Stimulated activated CD8-positive, alpha-beta memory T cell treated with anti-CD3 and anti-CD28 coated beads, Interleukin-15, amount 100 ng/mL, for 24 hours (primary cell): ENCODE data around the gene AKAP1.
A peak's percentile ranks its signal among the peaks of the same experiment; 100 is the strongest.

Source experiments
- DNase-seq: peaks from one replicate; pipeline ENCODE4 v3.0.0-alpha.2; 2020; ENCODE audit warnings: low read depth

The AKAP1 gene

GRCh38 chr17:57105591-57105990 is 20.5 kb downstream of the AKAP1 start:
- DNase-seq = no peak

- DNase-seq = no peak
Observed at GRCh38 chr17:57106107-57106835, 21.2 kb downstream of the AKAP1 start.

- DNase-seq = no peak
Observed at GRCh38 chr17:57106836-57107497, 21.9 kb downstream of the AKAP1 start.

- no peak for DNase-seq
Observed at GRCh38 chr17:57107498-57108101, 22.6 kb downstream of the AKAP1 start.

- no peak for DNase-seq
Observed at GRCh38 chr17:57108671-57109392, 23.8 kb downstream of the AKAP1 start.

- no peak for DNase-seq
Observed at GRCh38 chr17:57109393-57110151, 24.5 kb downstream of the AKAP1 start.

GRCh38 chr17:57110152-57110542 is 25.1 kb downstream of the AKAP1 start:
- no peak for DNase-seq

GRCh38 chr17:57110579-57111325 is 25.7 kb downstream of the AKAP1 start:
- DNase-seq = no peak

- no peak for DNase-seq
Observed at GRCh38 chr17:57111386-57111785, 26.3 kb downstream of the AKAP1 start.

GRCh38 chr17:57113011-57113410 is 28.0 kb downstream of the AKAP1 start:
- no peak for DNase-seq

- DNase-seq = no peak
Observed at GRCh38 chr17:57113656-57114055, 28.6 kb downstream of the AKAP1 start.

GRCh38 chr17:57114085-57114673 is 29.1 kb downstream of the AKAP1 start:
- peak; percentile 43 for DNase-seq

- no peak for DNase-seq
Observed at GRCh38 chr17:57115377-57115776, 30.3 kb downstream of the AKAP1 start.

- DNase-seq = no peak
Observed at GRCh38 chr17:57115916-57116315, 30.9 kb downstream of the AKAP1 start.

GRCh38 chr17:57117798-57118197 is 32.8 kb downstream of the AKAP1 start:
- no peak for DNase-seq

GRCh38 chr17:57120814-57121213 is 35.8 kb downstream of the AKAP1 start:
- DNase-seq = no peak

GRCh38 chr17:57121308-57122042 is 36.4 kb downstream of the AKAP1 start:
- no peak for DNase-seq

- no peak for DNase-seq
Observed at GRCh38 chr17:57124053-57124452, 39.0 kb downstream of the AKAP1 start.

- no peak for DNase-seq
Observed at GRCh38 chr17:57125406-57125805, 40.4 kb downstream of the AKAP1 start.

GRCh38 chr17:57125866-57126265 is 40.8 kb downstream of the AKAP1 start:
- no peak for DNase-seq
